ENCODE results near the gene C22orf39. TPM values are rescaled to one million over a fixed set of nuclear protein-coding genes. Genes with fewer than 3 reads are reported as not detected.

C22orf39 gene
- total RNA-seq, 4 donors from 2014 or later: 15.8 to 54.0 (median 24.7) TPM

- 67% methylated on average over 1 of the region's 8 CpGs; no CpG with 5 or more reads in 1 of the 2 donors for WGBS, 2 donors
- TF ChIP-seq CTCF (IDR thresholded peaks at IDR 0.05): no peak
- TF ChIP-seq POLR2A (IDR thresholded peaks at IDR 0.05): no peak
- no peaks in the 10 kb centered on the region for H3K27me3 ChIP-seq
- no peaks in the 10 kb centered on the region for H3K9me3 ChIP-seq
- peaks cover 7 to 85% (median 30%) of the 10 kb centered on the region in 3 donors for H3K36me3 ChIP-seq
- intact Hi-C loops (cut with DNase I): no loop called here
- no peak overlapping the region for H3K4me3 ChIP-seq
- no peaks in the 10 kb centered on the region for H3K4me1 ChIP-seq
- DNase-seq: no peak
- no peak overlapping the region for H3K27ac ChIP-seq
Observed at GRCh38 chr22:19405652-19406051, 41.9 kb downstream of the C22orf39 start.

- TF ChIP-seq POLR2A (IDR thresholded peaks at IDR 0.05): no peak
- no peak for TF ChIP-seq CTCF (IDR thresholded peaks at IDR 0.05)
- H3K9me3 ChIP-seq: no peaks in the 10 kb centered on the region
- H3K27ac ChIP-seq: no peak overlapping the region
- peaks cover 7 to 85% (median 30%) of the 10 kb centered on the region in 3 donors for H3K36me3 ChIP-seq
- DNase-seq: no peak
- no peaks in the 10 kb centered on the region for H3K4me1 ChIP-seq
- intact Hi-C loops (cut with DNase I): no loop called here
- no peak overlapping the region for H3K4me3 ChIP-seq
- 91 to 98% methylated on average over 4 of the region's 4 CpGs for WGBS, 2 donors
- H3K27me3 ChIP-seq: no peaks in the 10 kb centered on the region
Observed at GRCh38 chr22:19405133-19405532, 42.4 kb downstream of the C22orf39 start.

- TF ChIP-seq POLR2A (IDR thresholded peaks at IDR 0.05) (no peak), CTCF (IDR thresholded peaks at IDR 0.05) (no peak)
- WGBS, 2 donors: 84 to 98% methylated on average over 3 of the region's 3 CpGs
- intact Hi-C loops (cut with DNase I): no loop called here
- no peak overlapping the region for H3K4me3 ChIP-seq
- H3K27ac ChIP-seq: no peak overlapping the region
- H3K36me3 ChIP-seq: peaks cover 7 to 85% (median 30%) of the 10 kb centered on the region in 3 donors
- no peak for DNase-seq
- no peaks in the 10 kb centered on the region for H3K27me3 ChIP-seq
- no peaks in the 10 kb centered on the region for H3K9me3 ChIP-seq
- no peaks in the 10 kb centered on the region for H3K4me1 ChIP-seq
Observed at GRCh38 chr22:19404676-19405075, 42.8 kb downstream of the C22orf39 start.

- Histone ChIP-seq H3K27me3 (no peaks in the 10 kb centered on the region), H3K4me3 (no peak overlapping the region), H3K4me1 (no peaks in the 10 kb centered on the region), H3K9me3 (no peaks in the 10 kb centered on the region), H3K36me3 (peaks cover 0 to 85% (median 20%) of the 10 kb centered on the region in 3 donors), H3K27ac (no peak overlapping the region)
- intact Hi-C loops (cut with DNase I): no loop called here
- TF ChIP-seq POLR2A (IDR thresholded peaks at IDR 0.05) (no peak), CTCF (IDR thresholded peaks at IDR 0.05) (no peak)
- 98 to 100% methylated on average over 4 of the region's 4 CpGs for WGBS, 2 donors
- DNase-seq: no peak
Observed at GRCh38 chr22:19402642-19403191, 44.8 kb downstream of the C22orf39 start.

- no peak for DNase-seq
- Histone ChIP-seq H3K4me3 (no peak overlapping the region), H3K9me3 (no peaks in the 10 kb centered on the region), H3K27ac (no peak overlapping the region), H3K4me1 (no peaks in the 10 kb centered on the region), H3K27me3 (no peaks in the 10 kb centered on the region), H3K36me3 (peaks cover 6 to 85% (median 13%) of the 10 kb centered on the region in 3 donors)
- intact Hi-C loops (cut with DNase I): no loop called here
- no peak for TF ChIP-seq CTCF (IDR thresholded peaks at IDR 0.05)
- no peak for TF ChIP-seq POLR2A (IDR thresholded peaks at IDR 0.05)
- WGBS, 2 donors: 88 to 93% methylated on average over 4 of the region's 4 CpGs
Observed at GRCh38 chr22:19401483-19401882, 46.0 kb downstream of the C22orf39 start.
